ENCODE measurements around the gene ETNK2.
"Not testable (repeated sequence)": the region's sequence is repeated elsewhere in the genome, so short reads cannot be mapped to it uniquely, and the experiment has no call there.

ETNK2 gene

GRCh38 chr1:204125759-204126351 lies 26.0 kb downstream of the ETNK2 start:
- DNase-seq: no peak

DNA sequence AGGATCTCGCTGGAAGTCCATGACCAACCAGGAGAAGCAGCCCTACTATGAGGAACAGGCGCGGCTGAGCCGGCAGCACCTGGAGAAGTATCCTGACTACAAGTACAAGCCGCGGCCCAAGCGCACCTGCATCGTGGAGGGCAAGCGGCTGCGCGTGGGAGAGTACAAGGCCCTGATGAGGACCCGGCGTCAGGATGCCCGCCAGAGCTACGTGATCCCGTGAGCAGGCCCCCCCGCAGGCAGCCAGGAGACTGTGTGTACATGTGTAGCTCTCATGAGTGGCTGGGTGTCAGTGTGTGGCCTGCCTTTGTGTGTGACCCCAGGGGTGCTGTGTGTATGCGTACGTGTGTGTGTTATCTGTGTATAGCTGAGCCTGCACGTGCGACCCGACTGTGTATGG lies 27.2 kb downstream of the ETNK2 start:
- DNase-seq: no peak

DNA sequence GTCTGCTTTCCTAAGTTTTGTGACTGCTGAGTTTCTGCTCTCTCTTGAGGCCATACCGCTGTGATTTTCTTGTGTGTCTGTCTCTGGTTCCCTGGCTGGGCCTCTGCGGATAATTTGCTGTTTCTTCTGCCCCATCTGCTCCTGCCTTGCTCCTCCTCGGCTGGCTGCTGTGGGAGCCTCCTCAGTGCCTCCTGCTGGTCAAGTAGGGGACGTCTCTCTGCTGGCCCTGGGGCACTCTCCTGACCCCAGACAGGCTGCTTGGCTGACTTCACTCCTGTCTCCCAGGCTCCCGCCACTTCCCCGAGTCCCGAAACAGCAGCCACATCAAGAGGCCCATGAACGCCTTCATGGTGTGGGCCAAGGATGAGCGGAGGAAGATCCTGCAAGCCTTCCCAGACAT lies 28.5 kb downstream of the ETNK2 start:
- DNase-seq: peak in 1 of 5 experiments; percentile 17

DNA sequence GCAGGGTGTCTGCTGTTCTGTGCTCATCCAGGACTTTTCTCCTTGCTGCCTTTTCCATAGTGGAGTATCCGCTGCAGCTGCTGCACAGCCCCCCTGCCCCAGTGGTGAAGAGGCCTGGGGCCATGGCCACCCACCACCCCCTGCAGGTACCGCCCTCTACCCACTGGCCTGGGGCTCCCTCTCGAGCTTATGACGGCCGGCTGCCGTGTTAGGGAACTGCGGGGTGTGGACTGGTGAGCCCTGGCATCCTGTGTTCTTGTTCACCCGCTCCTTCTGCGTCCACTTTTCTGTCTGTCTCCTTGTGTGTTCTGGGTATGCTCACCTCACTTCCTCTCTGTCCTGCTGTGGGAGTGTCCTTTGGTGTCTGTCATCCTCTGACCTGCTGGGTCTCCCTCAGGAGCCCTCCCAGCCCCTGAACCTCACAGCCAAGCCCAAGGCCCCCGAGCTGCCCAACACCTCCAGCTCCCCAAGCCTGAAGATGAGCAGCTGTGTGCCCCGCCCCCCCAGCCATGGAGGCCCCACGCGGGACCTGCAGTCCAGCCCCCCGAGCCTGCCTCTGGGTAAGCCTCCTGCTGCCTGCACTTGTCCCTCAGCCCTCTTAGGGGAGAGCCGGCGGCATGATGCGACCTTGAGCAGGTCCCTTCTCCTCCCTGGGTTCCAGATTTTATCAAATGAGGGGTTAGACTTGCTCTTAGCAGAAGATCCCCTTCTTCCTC lies 29.8 kb downstream of the ETNK2 start:
- no peak for DNase-seq

DNA sequence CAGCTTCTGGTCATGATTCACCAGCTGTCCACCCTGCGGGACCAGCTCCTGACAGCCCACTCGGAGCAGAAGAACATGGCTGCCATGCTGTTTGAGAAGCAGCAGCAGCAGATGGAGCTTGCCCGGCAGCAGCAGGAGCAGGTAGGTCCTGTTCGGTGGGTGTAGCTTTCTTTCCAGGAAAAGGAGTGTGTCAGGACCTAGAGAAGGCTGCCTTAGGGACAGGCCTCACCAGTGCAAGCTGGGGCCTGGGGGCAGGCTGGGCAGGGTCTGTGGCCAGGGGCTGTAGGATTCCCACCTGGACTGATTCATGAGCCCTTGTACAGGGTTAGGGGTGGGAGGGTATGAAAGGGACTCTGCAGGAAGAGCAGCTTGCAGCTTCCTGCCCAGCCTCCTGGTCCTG lies 35.3 kb downstream of the ETNK2 start:
- DNase-seq: no peak

DNA sequence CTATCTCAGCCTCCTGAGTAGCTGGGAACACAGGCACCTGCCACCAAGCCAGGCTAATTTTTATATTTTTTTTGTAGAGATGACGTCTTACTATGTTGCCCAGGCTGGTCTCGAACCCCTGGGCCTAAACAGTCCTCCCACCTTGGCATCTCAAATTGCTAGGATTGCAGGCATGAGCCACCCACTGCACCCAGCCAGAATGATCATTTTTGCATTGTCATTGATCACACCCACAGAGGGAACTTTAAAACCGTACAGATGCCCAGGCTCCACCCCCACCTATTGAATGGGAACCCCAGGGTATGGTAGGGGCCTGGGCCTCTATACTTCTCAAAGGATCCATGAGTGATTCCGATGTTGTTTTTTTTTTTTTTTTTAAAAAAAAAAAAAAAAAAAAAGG lies 36.7 kb downstream of the ETNK2 start:
- no peak for DNase-seq

GRCh38 chr1:204114606-204115005 lies 37.2 kb downstream of the ETNK2 start:
- no peak for DNase-seq

GRCh38 chr1:204113896-204114295 lies 37.9 kb downstream of the ETNK2 start:
- DNase-seq: no peak

GRCh38 chr1:204112876-204113730 lies 38.7 kb downstream of the ETNK2 start:
- DNase-seq: no peak

- no peak for DNase-seq
These were observed 40.8 kb downstream of the ETNK2 start for GRCh38 chr1:204110894-204111633.

GRCh38 chr1:204108312-204109141 lies 43.3 kb downstream of the ETNK2 start:
- DNase-seq: no peak

GRCh38 chr1:204107892-204108291 lies 44.0 kb downstream of the ETNK2 start:
- no peak for DNase-seq

- no peak for DNase-seq
These were observed 45.0 kb downstream of the ETNK2 start for GRCh38 chr1:204106825-204107224.

DNA sequence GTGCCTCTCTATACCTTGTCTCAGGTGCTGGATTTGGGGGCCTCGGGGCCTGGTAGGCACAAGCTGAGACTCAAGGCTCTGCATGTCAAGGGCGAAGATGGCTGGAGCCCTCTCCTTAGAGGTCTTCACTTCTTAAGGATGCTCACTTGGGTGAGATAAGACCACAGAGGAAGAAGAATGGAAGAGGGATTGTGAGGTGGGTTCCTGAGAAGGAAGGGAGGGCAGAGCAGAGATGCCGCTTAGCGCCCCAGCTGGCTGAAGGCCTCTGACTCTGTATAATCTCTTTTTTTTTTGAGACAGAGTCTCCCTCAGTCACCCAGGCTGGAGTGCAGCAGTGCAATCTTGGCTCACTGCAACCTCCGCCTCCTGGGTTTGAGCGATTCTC lies 46.7 kb downstream of the ETNK2 start:
- DNase-seq: no peak

DNA sequence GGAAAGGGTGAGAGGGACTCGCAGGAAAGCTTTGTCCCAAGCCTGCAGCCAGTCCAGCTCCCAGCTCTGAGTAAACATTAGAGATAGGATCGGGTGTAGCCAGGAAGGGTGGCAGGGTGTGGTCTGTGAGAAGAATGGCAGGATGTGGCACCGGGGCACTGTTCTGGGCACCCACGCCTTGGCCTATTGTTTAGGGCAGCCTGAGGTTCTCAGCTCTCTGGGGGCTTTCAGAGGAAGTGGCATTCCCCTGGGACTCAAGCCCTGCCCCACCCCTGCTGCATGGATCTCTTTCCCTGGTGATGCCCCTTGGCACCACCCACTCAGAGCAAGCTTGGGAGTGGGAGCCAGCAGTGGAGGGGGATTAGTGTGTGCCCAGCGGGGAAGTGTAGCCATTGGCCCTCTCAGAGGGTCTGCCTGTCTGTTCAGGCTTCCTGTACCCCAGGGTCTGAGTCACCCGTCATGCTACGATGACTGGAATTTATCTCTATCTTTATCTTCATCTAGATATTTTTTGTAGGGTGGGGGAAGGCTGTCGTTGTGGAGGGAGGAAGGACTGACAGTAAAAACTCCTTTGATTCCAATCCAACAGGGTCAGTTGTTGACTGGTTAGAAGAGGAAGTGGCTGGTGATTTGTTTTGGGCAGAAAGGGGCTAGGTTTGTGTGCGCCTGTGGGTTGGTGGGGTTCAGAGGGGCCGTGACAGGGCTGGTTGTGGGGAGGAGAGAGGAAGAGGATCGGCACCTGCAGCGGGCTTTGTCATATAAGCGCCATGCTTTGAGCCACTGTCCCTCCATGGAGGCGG lies 47.3 kb downstream of the ETNK2 start:
- peak in 2 of 5 experiments; percentile 34 to 68 for DNase-seq

GRCh38 chr1:204103431-204103741 lies 48.5 kb downstream of the ETNK2 start:
- no peak for DNase-seq

DNA sequence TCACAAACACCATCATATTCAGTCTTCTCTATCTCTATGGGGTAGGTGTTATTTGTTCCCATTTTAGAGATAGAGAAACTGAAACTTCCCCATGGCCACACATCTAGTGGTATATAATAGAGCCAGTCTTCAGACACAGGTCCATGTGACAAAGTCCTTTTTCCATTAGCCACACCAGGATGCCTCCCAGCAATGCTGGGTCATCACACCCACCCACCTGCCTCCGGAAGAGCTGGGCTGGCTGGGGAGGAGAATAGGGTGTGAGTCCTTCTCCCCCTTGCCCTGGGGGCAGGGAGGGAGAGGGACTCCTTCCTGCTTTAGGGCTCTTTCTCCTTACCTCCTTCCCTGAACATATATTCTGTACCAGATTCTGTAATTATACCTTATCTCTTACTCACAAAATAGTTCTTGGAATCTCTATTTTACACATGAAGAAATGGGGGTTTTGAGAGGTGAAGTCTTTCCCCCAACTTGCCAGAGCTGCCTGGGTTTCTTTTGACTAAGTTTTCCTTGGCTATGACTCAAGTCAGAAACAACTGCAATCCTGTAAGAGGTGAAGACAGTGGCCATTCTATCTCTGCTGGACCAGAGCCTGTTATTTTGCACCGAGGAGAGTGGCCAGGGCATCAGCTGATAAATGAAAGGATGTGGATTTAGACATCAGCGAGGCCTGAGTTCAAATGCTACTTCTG lies 49.0 kb downstream of the ETNK2 start:
- DNase-seq: no peak

- DNase-seq: peak in 2 of 5 experiments; percentile 36 to 40
These were observed 49.7 kb downstream of the ETNK2 start for GRCh38 chr1:204102029-204102611.

DNA sequence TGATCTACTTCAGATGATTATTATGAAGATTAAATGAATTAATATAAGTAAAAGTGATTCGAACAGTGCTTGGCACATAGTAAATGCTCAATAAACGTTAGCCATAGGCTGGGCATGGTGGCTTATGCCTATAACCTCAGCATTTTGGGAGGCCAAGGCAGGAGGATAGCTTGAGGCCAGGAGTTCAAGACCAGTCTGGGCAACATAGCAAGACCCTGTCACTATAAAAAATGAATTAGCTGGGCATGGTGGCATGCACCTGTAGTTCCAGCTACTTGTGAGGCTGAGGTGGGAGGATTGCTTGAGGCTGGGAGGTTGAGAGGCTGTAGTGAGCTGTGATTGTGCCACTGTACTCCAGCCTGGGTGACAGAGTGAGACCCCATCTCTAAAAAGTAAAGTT lies 52.1 kb downstream of the ETNK2 start:
- not testable (repeated sequence) for DNase-seq

DNA sequence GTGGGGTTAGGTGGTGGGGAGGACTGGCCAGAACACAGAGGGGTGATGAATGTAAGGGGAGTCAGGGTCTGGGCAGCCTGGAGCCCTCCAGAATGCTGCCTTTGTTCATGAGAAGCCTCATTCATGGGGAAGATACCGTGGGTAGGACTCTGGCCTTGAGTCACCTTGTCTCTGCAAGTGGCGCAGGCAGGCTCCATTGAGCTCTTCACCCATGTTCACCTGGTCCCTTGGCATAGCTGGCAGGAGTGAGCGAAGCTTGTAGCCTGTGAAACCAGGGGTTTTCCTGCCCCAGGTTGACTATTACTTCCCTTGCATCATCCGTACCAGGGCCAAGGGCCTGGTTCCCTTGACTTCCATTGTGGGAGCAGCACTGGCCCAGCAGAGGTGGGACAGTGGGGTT lies 53.2 kb downstream of the ETNK2 start:
- no peak for DNase-seq

Data from T-helper 2 cell (primary cell).